Upper lobe of left lung (tissue), 6 donors: ENCODE measurements around the gene AQP12A. TPM values are rescaled to one million over a fixed set of nuclear protein-coding genes. Genes with fewer than 3 reads are reported as not detected.

Source experiments
- ATAC-seq, 2 donors: fragments of 200-7000 bp; cut with Tn5 transposase; one replicate each; pipeline ENCODE4 v1.9.1; 2022; ENCODE audit warnings: mild to moderate bottlenecking in 2 of 2, moderate library complexity in 2 of 2; ENCODE audit not compliant: low FRiP score in 2 of 2
- DNase-seq, 2 donors: peaks; one replicate each; pipeline ENCODE4 v3.0.0-alpha.2; 2019 to 2020
- H3K27ac ChIP-seq, 4 donors: fragments of 200-600 bp; sonication (generic); one replicate each; pipeline ENCODE4 v1.5.1; 2016 to 2019
- H3K27me3 ChIP-seq, 4 donors: fragments of 200-600 bp; sonication (generic); one replicate each; pipeline ENCODE4 v1.5.1; 2017 to 2019
- H3K36me3 ChIP-seq, 4 donors: fragments of 200-600 bp; sonication (generic); one replicate each; pipeline ENCODE4 v1.5.1; 2016 to 2019
- H3K4me1 ChIP-seq, 4 donors: fragments of 200-600 bp; sonication (generic); one replicate each; pipeline ENCODE4 v1.5.1; 2018 to 2019
- H3K4me3 ChIP-seq, 4 donors: fragments of 200-600 bp; sonication (generic); one replicate each; pipeline ENCODE4 v1.5.1; 2017 to 2019; ENCODE audit warnings: mild to moderate bottlenecking in 2 of 4, moderate library complexity in 1 of 4
- H3K9me3 ChIP-seq, 4 donors: fragments of 200-600 bp; sonication (generic); one replicate each; pipeline ENCODE4 v1.5.1; 2018 to 2019
- CTCF ChIP-seq, 6 experiments: fragments of 450-650 bp in 4 of 6; fragments of 200-600 bp in 2 of 6; sonication (generic) in 2 of 6; IDR thresholded peaks; one replicate each; pipeline ENCODE4 v1.5.1; 2016 to 2019; ENCODE audit warnings: antibody characterized with exemption in 6 of 6
- EP300 ChIP-seq, 4 donors: sonication (generic); formaldehyde crosslinking; IDR thresholded peaks; one replicate each; pipeline ENCODE4 v1.5.1; 2017; ENCODE audit warnings: antibody characterized with exemption in 4 of 4, control low read depth in 2 of 4
- POLR2A ChIP-seq, 4 donors: fragments of 450-650 bp; IDR thresholded peaks; one replicate each; pipeline ENCODE4 v1.5.1; 2016 to 2017; ENCODE audit warnings: antibody characterized with exemption in 4 of 4, mild to moderate bottlenecking in 2 of 4
- POLR2AphosphoS5 ChIP-seq, 2 donors: sonication (generic); formaldehyde crosslinking; IDR thresholded peaks; one replicate each; pipeline ENCODE4 v1.5.1; 2017; ENCODE audit warnings: antibody characterized with exemption in 2 of 2
- WGBS, 2 donors: methylation state at CpG; one replicate each; pipeline ENCODE4 v1.1.5; 2017 to 2018; 5-methylcytosine and 5-hydroxymethylcytosine counted together
- total RNA-seq, 6 donors: library from RNA; depleted of rRNA in 4 of 6; stranded (reverse); fragments of >200 nt in 4 of 6; gene quantifications; one replicate each; pipeline versions ENCODE4 v1.1.0 to v1.2.1, GENCODE V29; 2016 to 2021
- donor health status: DM: no; HTN: no; CAD: no; lungs with moderate emphysema.
- donor health status: DM: no; HTN: yes; CAD: no; lungs with severe emphysema.

AQP12A gene
- total RNA-seq, 6 donors from 2014 or later = not detected

DNA sequence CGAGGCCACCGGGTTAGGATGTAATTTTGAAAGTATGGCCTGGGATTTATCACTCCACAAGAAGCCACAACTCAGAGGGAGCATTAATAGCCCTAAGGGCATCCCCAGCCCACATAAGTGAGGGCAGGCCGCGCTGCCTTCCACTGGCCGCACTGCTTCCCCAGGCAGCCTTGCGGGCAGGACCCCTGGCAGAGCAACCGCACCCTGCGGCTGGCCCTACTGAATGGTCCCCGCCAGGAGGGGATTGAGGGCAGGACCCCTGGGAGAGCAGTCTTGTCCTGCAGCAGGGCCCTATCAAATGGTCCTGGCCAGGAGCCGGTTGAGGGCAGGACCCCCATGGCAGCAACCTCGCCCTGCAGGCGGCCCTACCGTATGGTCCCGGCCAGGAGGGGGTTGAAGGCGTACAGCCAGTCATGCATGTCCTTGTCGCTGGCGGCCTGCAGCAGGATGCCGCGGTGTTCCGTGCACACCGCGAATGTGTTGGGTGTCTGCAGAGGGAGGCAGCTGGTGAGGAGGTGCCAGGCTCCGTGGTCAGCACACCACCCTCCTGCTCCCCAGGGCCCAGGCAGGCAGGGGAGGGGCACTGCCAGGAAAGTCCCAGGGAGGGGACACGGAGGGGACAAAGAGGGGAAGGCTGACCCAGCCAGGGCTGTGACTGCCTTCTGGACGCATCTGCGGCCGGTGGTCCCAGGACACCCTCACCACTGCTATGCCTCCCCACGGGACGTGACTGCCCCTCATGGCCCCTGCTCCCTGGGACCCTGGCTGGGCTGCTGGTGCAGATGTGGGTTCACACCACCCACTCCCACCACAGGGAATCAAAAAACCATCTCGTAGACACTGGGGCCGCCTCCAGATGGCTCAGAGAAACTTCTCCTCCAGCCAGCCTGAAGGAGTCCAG lies 26.3 kb downstream of the AQP12A start:
- no peak overlapping the region for H3K4me3 ChIP-seq
- DNase-seq (peak in 1 of 2 donors; percentile 74), ATAC-seq (no peak)
- H3K27me3 ChIP-seq = no peaks in the 10 kb centered on the region
- H3K36me3 ChIP-seq = no peaks in the 10 kb centered on the region
- 78 to 87% methylated on average over 4 to 31 of the region's 31 CpGs for WGBS, 2 donors
- H3K27ac ChIP-seq = no peak overlapping the region
- H3K9me3 ChIP-seq = no peaks in the 10 kb centered on the region
- no peak for TF ChIP-seq POLR2A (IDR thresholded peaks at IDR 0.05)
- TF ChIP-seq EP300 (IDR thresholded peaks at IDR 0.05) = no peak
- TF ChIP-seq CTCF (IDR thresholded peaks at IDR 0.05) = no peak
- TF ChIP-seq POLR2AphosphoS5 (IDR thresholded peaks at IDR 0.05) = no peak
- H3K4me1 ChIP-seq = no peaks in the 10 kb centered on the region

DNA sequence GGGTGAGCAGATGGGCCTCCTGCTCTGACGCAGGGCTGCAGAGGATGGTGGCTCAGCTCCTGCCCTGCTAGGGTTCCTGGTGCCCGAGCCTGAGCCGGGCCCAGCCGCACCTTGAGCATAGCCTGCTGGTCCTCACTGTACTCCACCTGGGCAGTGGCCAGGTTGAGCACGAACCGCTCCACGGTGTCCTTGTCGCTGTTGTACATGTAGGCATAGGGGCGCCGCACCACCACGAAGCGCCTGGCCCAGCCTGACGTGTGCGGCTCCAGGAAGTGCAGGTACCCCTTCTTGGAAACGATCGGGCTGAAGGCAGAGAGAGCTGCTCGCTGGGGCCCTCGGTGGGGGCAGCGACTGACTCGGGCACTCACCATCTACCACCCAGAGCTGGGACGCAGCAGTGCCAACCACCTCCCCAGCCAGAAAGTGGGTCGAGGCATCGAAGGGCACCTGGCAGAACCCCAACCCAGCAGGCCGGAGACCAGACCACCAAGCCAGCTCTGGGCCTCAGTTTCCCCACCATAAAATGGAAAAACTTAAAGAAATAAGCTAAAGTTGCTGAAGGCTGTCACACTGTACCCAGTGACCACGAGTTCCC lies 27.3 kb downstream of the AQP12A start:
- Histone ChIP-seq H3K4me3 (no peak overlapping the region), H3K9me3 (no peaks in the 10 kb centered on the region)
- WGBS, 2 donors = 73 to 91% methylated on average over 3 to 25 of the region's 25 CpGs

DNA sequence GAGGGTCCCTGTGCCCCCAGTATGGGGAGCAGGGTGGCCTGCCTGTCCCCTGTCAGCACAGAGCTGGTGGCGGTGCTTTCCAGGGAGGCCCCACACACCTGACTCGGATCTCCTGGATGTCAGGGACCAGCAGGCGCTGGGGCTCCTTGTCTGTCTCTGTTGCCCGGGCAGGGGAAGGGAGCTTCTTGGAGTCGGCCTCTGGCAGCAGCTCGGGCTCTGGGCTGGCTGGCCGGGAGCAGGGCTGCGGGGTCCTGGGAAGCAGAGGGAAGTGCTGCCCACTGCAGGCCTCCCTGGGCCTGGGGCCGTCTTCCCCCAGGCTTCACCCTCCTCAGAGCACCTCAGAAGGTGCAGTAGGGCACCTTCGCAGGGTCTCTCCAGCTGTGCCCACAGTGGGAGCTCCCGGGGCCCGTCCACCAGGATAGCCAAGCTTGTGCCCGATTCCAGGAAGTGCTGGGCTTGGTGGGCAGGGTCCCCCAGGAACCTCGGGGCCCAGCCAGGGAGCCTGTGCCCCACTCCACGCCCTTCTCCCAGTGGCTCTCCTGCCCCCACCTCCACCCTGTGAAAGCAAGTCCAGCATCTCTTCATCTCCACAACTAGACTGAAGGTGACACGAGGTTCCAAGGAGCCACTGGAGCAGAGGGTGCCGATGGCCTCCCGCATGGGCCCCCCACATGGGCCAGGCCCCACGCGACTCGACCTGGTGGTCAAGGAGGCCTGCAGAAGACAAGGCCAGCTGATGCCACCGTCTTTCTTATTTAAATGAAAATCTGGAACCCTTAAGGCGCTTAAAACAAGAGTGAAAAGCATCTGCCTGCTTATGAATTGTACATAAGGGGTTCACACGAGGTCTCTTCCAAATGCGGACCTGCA lies 28.2 kb downstream of the AQP12A start:
- Histone ChIP-seq H3K4me1 (no peaks in the 10 kb centered on the region), H3K36me3 (no peaks in the 10 kb centered on the region), H3K27ac (no peak overlapping the region), H3K9me3 (no peaks in the 10 kb centered on the region), H3K27me3 (no peaks in the 10 kb centered on the region), H3K4me3 (no peak overlapping the region)
- TF ChIP-seq POLR2A (IDR thresholded peaks at IDR 0.05) (no peak), POLR2AphosphoS5 (IDR thresholded peaks at IDR 0.05) (no peak), EP300 (IDR thresholded peaks at IDR 0.05) (no peak), CTCF (IDR thresholded peaks at IDR 0.05) (no peak)
- ATAC-seq (no peak), DNase-seq (peak in 1 of 2 donors; percentile 78)
- WGBS, 2 donors = 81 to 88% methylated on average over 11 to 14 of the region's 25 CpGs

More for the DNA sequence above, 27.3 kb downstream of the AQP12A start:
- H3K4me1 ChIP-seq = no peaks in the 10 kb centered on the region
- TF ChIP-seq POLR2A (IDR thresholded peaks at IDR 0.05) (no peak), CTCF (IDR thresholded peaks at IDR 0.05) (no peak), EP300 (IDR thresholded peaks at IDR 0.05) (no peak), POLR2AphosphoS5 (IDR thresholded peaks at IDR 0.05) (no peak)
- no peak for ATAC-seq
- H3K27ac ChIP-seq = no peak overlapping the region
- H3K36me3 ChIP-seq = no peaks in the 10 kb centered on the region
- no peaks in the 10 kb centered on the region for H3K27me3 ChIP-seq
- DNase-seq = peak in 1 of 2 donors; percentile 72

DNA sequence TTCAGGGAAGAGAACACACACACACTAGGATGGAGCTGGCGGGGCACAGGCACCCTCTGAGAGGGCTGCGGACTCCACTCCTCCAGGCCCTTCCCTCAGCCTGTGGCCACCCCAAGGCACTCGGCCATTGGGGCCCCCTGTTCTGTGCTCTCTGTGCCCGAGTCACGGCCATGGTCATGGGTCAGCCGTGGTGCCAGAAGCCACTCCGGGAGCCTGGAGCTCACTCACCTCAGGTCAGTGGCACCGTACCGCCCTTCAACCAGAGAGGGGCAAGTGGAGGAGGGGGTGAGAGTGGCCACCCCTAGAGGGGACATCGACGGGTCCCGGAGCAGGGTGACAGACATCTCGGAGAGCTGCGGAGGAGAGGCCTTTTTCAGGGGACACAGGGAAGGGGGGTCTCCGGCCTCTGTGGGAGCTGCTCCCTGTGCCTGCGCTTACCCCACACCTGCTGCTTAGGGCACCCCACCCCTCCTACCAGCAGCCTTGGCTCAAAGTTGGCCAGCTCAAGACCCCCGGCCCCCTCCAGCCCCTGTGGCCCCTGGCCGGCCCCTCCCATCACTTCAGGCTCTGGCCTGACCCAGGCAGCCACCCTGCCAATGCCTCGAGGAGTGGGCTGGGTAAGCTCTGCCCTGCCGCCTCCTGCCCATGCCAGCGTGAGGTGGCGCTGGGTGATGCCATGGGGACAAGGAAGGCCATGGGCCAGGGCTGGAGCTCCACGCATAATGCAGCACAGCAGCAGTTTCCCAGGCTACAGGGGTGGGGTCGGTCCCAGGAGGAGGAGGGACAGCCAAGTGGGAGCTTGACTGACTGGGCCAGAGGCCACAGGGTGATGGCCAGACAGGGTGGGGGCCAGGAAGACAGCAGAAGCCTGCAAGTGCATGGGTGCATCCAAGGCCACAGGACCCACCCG lies 29.3 kb downstream of the AQP12A start:
- H3K36me3 ChIP-seq = no peaks in the 10 kb centered on the region
- no peak overlapping the region for H3K4me3 ChIP-seq
- H3K4me1 ChIP-seq = no peaks in the 10 kb centered on the region
- no peaks in the 10 kb centered on the region for H3K9me3 ChIP-seq
- TF ChIP-seq CTCF (IDR thresholded peaks at IDR 0.05) (no peak), POLR2AphosphoS5 (IDR thresholded peaks at IDR 0.05) (no peak), EP300 (IDR thresholded peaks at IDR 0.05) (no peak), POLR2A (IDR thresholded peaks at IDR 0.05) (no peak)
- no peak for ATAC-seq
- peak in 1 of 2 donors; percentile 63 for DNase-seq
- H3K27ac ChIP-seq = no peak overlapping the region
- WGBS, 2 donors = 90 to 94% methylated on average over 14 to 23 of the region's 25 CpGs
- no peaks in the 10 kb centered on the region for H3K27me3 ChIP-seq
